Dermis microvascular lymphatic vessel endothelial cell (primary cell): ENCODE data around the gene ALPK1. TPM values are rescaled to one million over a fixed set of nuclear protein-coding genes. Genes with fewer than 3 reads are reported as not detected.
"Not testable (repeated sequence)": the region's sequence is repeated elsewhere in the genome, so short reads cannot be mapped to it uniquely, and the experiment has no call there.

ENCODE experiments used
- DNase-seq, 2 donors: peaks; one replicate each; pipeline versions ENCODE4 v3.0.0 to v3.0.0-alpha.2; 2010; ENCODE audit warnings: low read depth in 2 of 2
- total RNA-seq: library from RNA; depleted of rRNA; stranded (reverse); fragments of >200 nt; gene quantifications from 2 replicates; pipeline ENCODE4 v1.2.1, GENCODE V29; 2014

Gene ALPK1
- 1.0 and 1.2 TPM in 2 replicates for total RNA-seq

- DNase-seq, result peak in 1 of 2 donors; percentile 62
These were observed at the start of gene ALPK1 for GRCh38 chr4:112296949-112297880. TSS of gene ALPK1 (plus strand) at chr4:112297369.

- no peak for DNase-seq
These were observed 46.0 kb upstream of the ALPK1 start for GRCh38 chr4:112251019-112251643.

GRCh38 chr4:112252234-112252633 lies 44.9 kb upstream of the ALPK1 start:
- no peak for DNase-seq

GRCh38 chr4:112253382-112254000 lies 43.7 kb upstream of the ALPK1 start:
- DNase-seq, result no peak

GRCh38 chr4:112257098-112257497 lies 40.1 kb upstream of the ALPK1 start:
- no peak for DNase-seq

- DNase-seq, result peak; percentile 30 to 53
These were observed 30.3 kb upstream of the ALPK1 start for GRCh38 chr4:112266823-112267222.

GRCh38 chr4:112270051-112270450 lies 27.1 kb upstream of the ALPK1 start:
- DNase-seq, result no peak

- no peak for DNase-seq
These were observed 26.3 kb upstream of the ALPK1 start for GRCh38 chr4:112270640-112271421.

GRCh38 chr4:112272292-112272691 lies 24.9 kb upstream of the ALPK1 start:
- DNase-seq, result no peak

- no peak for DNase-seq
These were observed 22.2 kb upstream of the ALPK1 start for GRCh38 chr4:112274959-112275358.

- no peak for DNase-seq
These were observed 21.1 kb upstream of the ALPK1 start for GRCh38 chr4:112276113-112276512.

GRCh38 chr4:112277220-112277619 lies 19.9 kb upstream of the ALPK1 start:
- DNase-seq, result no peak

- no peak for DNase-seq
These were observed 19.3 kb upstream of the ALPK1 start for GRCh38 chr4:112277705-112278448.

GRCh38 chr4:112279025-112279881 lies 17.9 kb upstream of the ALPK1 start:
- DNase-seq, result no peak

- DNase-seq, result no peak
These were observed 17.3 kb upstream of the ALPK1 start for GRCh38 chr4:112279882-112280315.

- no peak for DNase-seq
These were observed 16.6 kb upstream of the ALPK1 start for GRCh38 chr4:112280386-112281056.

- DNase-seq, result not testable (repeated sequence)
These were observed 15.2 kb upstream of the ALPK1 start for GRCh38 chr4:112281895-112282398.

GRCh38 chr4:112282860-112283667 lies 14.1 kb upstream of the ALPK1 start:
- no peak for DNase-seq
